Heart left ventricle (tissue), 16 donors: ENCODE results near the gene LAYN. TPM values are rescaled to one million over a fixed set of nuclear protein-coding genes. Genes with fewer than 3 reads are reported as not detected.

ENCODE experiments used
- ATAC-seq, 4 donors: fragments of 200-7000 bp; cut with Tn5 transposase; one replicate each; pipeline ENCODE4 v1.9.1; 2020 to 2022; ENCODE audit warnings: moderate library complexity in 4 of 4, mild to moderate bottlenecking in 3 of 4, moderate number of reproducible peaks in 1 of 4
- DNase-seq, 5 donors: peaks; one replicate each; pipeline ENCODE4 v3.0.0-alpha.2; 2020
- H3K27ac ChIP-seq, 12 donors: fragments of 200-600 bp; sonication (generic) in 4 of 12; one replicate each; pipeline versions ENCODE4 v1.5.0 to v1.8.0; 2016 to 2022; ENCODE audit warnings: mild to moderate bottlenecking in 2 of 12
- H3K27me3 ChIP-seq, 9 donors: fragments of 200-600 bp; sonication (generic) in 2 of 9; one replicate each; pipeline versions ENCODE4 v1.5.1 to v1.8.0; 2016 to 2022; ENCODE audit warnings: mild to moderate bottlenecking in 3 of 9
- H3K36me3 ChIP-seq, 9 donors: fragments of 200-600 bp; sonication (generic) in 2 of 9; one replicate each; pipeline versions ENCODE4 v1.5.0 to v1.8.0; 2018 to 2022; ENCODE audit warnings: mild to moderate bottlenecking in 2 of 9
- H3K4me1 ChIP-seq, 12 donors: fragments of 200-600 bp; sonication (generic) in 4 of 12; one replicate each; pipeline versions ENCODE4 v1.5.0 to v1.8.0; 2016 to 2022; ENCODE audit warnings: mild to moderate bottlenecking in 3 of 12
- H3K4me3 ChIP-seq, 12 donors: fragments of 200-600 bp; sonication (generic) in 4 of 12; one replicate each; pipeline versions ENCODE4 v1.5.0 to v1.8.0; 2017 to 2022; ENCODE audit warnings: mild to moderate bottlenecking in 9 of 12, moderate library complexity in 4 of 12
- H3K9me3 ChIP-seq, 12 donors: fragments of 200-600 bp; sonication (generic) in 4 of 12; one replicate each; pipeline versions ENCODE4 v1.5.0 to v1.8.0; 2016 to 2022; ENCODE audit warnings: mild to moderate bottlenecking in 1 of 12
- CTCF ChIP-seq, 12 donors: fragments of 200-600 bp; sonication (generic) in 4 of 12; IDR thresholded peaks; one replicate each; pipeline versions ENCODE4 v1.5.0 to v1.8.0; 2018 to 2022; ENCODE audit warnings: antibody characterized with exemption in 12 of 12, mild to moderate bottlenecking in 5 of 12
- POLR2A ChIP-seq, 2 donors: fragments of 450-650 bp; IDR thresholded peaks; one replicate each; pipeline ENCODE4 v1.6.1; 2017; ENCODE audit warnings: antibody characterized with exemption in 2 of 2, mild to moderate bottlenecking in 2 of 2, moderate library complexity in 2 of 2
- WGBS, 4 donors: extraction: QIAGEN DNeasy Blood & Tissue Kit in 2 of 4; methylation state at CpG; one replicate each; pipeline versions ENCODE4 v1.1.5 to v1.1.7; 2013 to 2018; 5-methylcytosine and 5-hydroxymethylcytosine counted together
- intact Hi-C, 10 donors: fragments of 100-400 bp; cut with DNase I; formaldehyde crosslinking; loops; one replicate each; pipeline versions ENCODE4 v1.11.1 to v1.14.2; 2022
- polyA plus RNA-seq, 2 donors: library from polyadenylated mRNA; stranded (reverse); fragments of 200-250 nt; gene quantifications; one replicate each; pipeline ENCODE4 v1.2.3, GENCODE V29; 2013
- total RNA-seq, 9 donors: library from RNA; depleted of rRNA in 2 of 9; stranded (reverse); fragments of >200 nt in 2 of 9; fragmentation: NEBNext Ultra II Directional in 3 of 9; extraction: Animal tissue kit (Norgen Biotek cat#: 25700) in 3 of 9; gene quantifications; one replicate each; pipeline versions ENCODE4 v1.1.0 to v1.2.4, GENCODE V29; 2016 to 2023
- donor health status: ischemic (EF 13 %, LVEDD 7.1; RV severe dilation, severe dysfunction).
- donor health status: healthy with polysubstance abuse.
- donor health status: DM: no; HTN: yes; CAD: no.
- donor health status: DM: no; HTN: no; CAD: no.
- donor health status: ischemic (EF 25% LVEDD 6.9; RV normal size, moderate dysfunction).
- donor health status: ischemic (EF 25% LVEDD 5.7; RV mildly dilated, moderate dysfunction).
- donor health status: healthy.
- donor health status: DM: yes; HTN: yes; CAD: no.
- donor health status: ischemic (EF 35%, LVEDD 5.7; RV mildly dilated, moderate dysfunction).
- donor health status: nonischemic (EF 11% LVEDD 7.7; RV severe dilation, severe dysfunction).
- donor health status: DM: yes; HTN: yes; CAD: no.
- donor health status: PGD.
- donor health status: ischemic (EF 29% LVEDD 5.4; RV normal size, mild dysfunction).
- donor health status: nonischemic (EF 23%, LVEDD 6.1; RV moderate dilation, normal function).

The LAYN gene
- total and polyA plus RNA-seq, 11 donors = 1.2 to 6.9 (median 2.8) TPM

- intact Hi-C loops = no loop called here
- H3K27me3 ChIP-seq = no peaks in the 10 kb centered on the region
- no peak for ATAC-seq
- H3K4me3 ChIP-seq = no peak overlapping the region
- DNase-seq = no peak
- TF ChIP-seq POLR2A (IDR thresholded peaks at IDR 0.05) (no peak), CTCF (IDR thresholded peaks at IDR 0.05) (no peak)
- no peaks in the 10 kb centered on the region for H3K9me3 ChIP-seq
- H3K36me3 ChIP-seq = peaks cover 0 to 22% (median 0%) of the 10 kb centered on the region in 9 donors
- no peak overlapping the region for H3K27ac ChIP-seq
- H3K4me1 ChIP-seq = peaks cover 0 to 3% (median 0%) of the 10 kb centered on the region in 12 donors
Measured at GRCh38 chr11:111555255-111555654, 14.7 kb downstream of the LAYN start.

GRCh38 chr11:111557425-111558111, 17.0 kb downstream of the LAYN start:
- Histone ChIP-seq H3K9me3 (no peaks in the 10 kb centered on the region), H3K27ac (peak overlapping the region in 1 of 12 donors; percentile 50), H3K4me1 (peaks cover 0 to 15% (median 0%) of the 10 kb centered on the region in 12 donors), H3K27me3 (no peaks in the 10 kb centered on the region), H3K4me3 (no peak overlapping the region), H3K36me3 (peaks cover 0 to 17% (median 0%) of the 10 kb centered on the region in 9 donors)
- DNase-seq (no peak), ATAC-seq (no peak)
- TF ChIP-seq POLR2A (IDR thresholded peaks at IDR 0.05) (no peak), CTCF (IDR thresholded peaks at IDR 0.05) (no peak)
- 84 to 92% (median 87%) methylated on average over 5 of the region's 5 CpGs for whole genome bisulfite sequencing, 4 donors
- intact Hi-C loops = no loop called here

- H3K27me3 ChIP-seq = no peaks in the 10 kb centered on the region
- TF ChIP-seq POLR2A (IDR thresholded peaks at IDR 0.05) (no peak), CTCF (IDR thresholded peaks at IDR 0.05) (no peak)
- DNase-seq = no peak
- intact Hi-C loops = loop anchor here in 2 of 10 donors (5.0 to 10.0 kb wide), 2 partner anchors 275 to 282 kb away; no protein-coding TSS in a partner anchor
- peaks cover 0 to 17% (median 0%) of the 10 kb centered on the region in 9 donors for H3K36me3 ChIP-seq
- H3K27ac ChIP-seq = peak overlapping the region in 1 of 12 donors; percentile 11
- H3K9me3 ChIP-seq = no peaks in the 10 kb centered on the region
- WGBS, 4 donors = 73 to 76% (median 74%) methylated on average over 11 of the region's 11 CpGs
- ATAC-seq = peak in 2 of 4 donors; percentile 9 to 25
- no peak overlapping the region for H3K4me3 ChIP-seq
- H3K4me1 ChIP-seq = peaks cover 0 to 15% (median 0%) of the 10 kb centered on the region in 12 donors
Measured at GRCh38 chr11:111559800-111560464, 19.4 kb downstream of the LAYN start.

GRCh38 chr11:111560800-111561199, 20.3 kb downstream of the LAYN start:
- ATAC-seq (peak in 2 of 4 donors; percentile 5 to 6), DNase-seq (no peak)
- no peak overlapping the region for H3K4me3 ChIP-seq
- no peak for TF ChIP-seq POLR2A (IDR thresholded peaks at IDR 0.05)
- TF ChIP-seq CTCF (IDR thresholded peaks at IDR 0.05) = no peak
- peaks cover 0 to 17% (median 0%) of the 10 kb centered on the region in 9 donors for H3K36me3 ChIP-seq
- intact Hi-C loops = loop anchor here in 2 of 10 donors (5.0 to 10.0 kb wide), 2 partner anchors 276 to 282 kb away; no protein-coding TSS in a partner anchor
- no peaks in the 10 kb centered on the region for H3K27me3 ChIP-seq
- 63 to 69% (median 65%) methylated on average over 3 of the region's 3 CpGs for WGBS, 4 donors
- no peaks in the 10 kb centered on the region for H3K9me3 ChIP-seq
- H3K4me1 ChIP-seq = peaks cover 0 to 15% (median 0%) of the 10 kb centered on the region in 12 donors
- no peak overlapping the region for H3K27ac ChIP-seq
